GM19099 (cell line): ENCODE results near the gene GGA2.

ENCODE experiments used
- POLR2A ChIP-seq: IDR thresholded peaks from 3 replicates; pipeline ENCODE4 v1.6.1; 2011; ENCODE audit warnings: low read depth; ENCODE audit not compliant: insufficient read length; ENCODE audit errors: extremely low read depth

The GGA2 gene

GRCh38 chr16:23530062-23530461 lies 19.8 kb upstream of the GGA2 start:
- no peak for TF ChIP-seq POLR2A

GRCh38 chr16:23528644-23529310 lies 18.5 kb upstream of the GGA2 start:
- TF ChIP-seq POLR2A, result no peak

GRCh38 chr16:23527961-23528643 lies 17.8 kb upstream of the GGA2 start:
- no peak for TF ChIP-seq POLR2A

GRCh38 chr16:23524886-23525285 lies 14.6 kb upstream of the GGA2 start:
- TF ChIP-seq POLR2A, result no peak

GRCh38 chr16:23523876-23524385 lies 13.6 kb upstream of the GGA2 start:
- TF ChIP-seq POLR2A, result no peak

- TF ChIP-seq POLR2A, result no peak
Measured at GRCh38 chr16:23523321-23523720, 13.0 kb upstream of the GGA2 start.

- TF ChIP-seq POLR2A, result no peak
Measured at GRCh38 chr16:23521965-23522364, 11.7 kb upstream of the GGA2 start.

- TF ChIP-seq POLR2A, result no peak
Measured at GRCh38 chr16:23521037-23521743, 10.9 kb upstream of the GGA2 start.

GRCh38 chr16:23520500-23520899 lies 10.2 kb upstream of the GGA2 start:
- TF ChIP-seq POLR2A, result no peak

- no peak for TF ChIP-seq POLR2A
Measured at GRCh38 chr16:23519282-23519681, 9.0 kb upstream of the GGA2 start.

- TF ChIP-seq POLR2A, result no peak
Measured at GRCh38 chr16:23518435-23518891, 8.2 kb upstream of the GGA2 start.

- TF ChIP-seq POLR2A, result no peak
Measured at GRCh38 chr16:23516366-23517137, 6.3 kb upstream of the GGA2 start.

- TF ChIP-seq POLR2A, result no peak
Measured at GRCh38 chr16:23515881-23516280, 5.6 kb upstream of the GGA2 start.

GRCh38 chr16:23514381-23515152 lies 4.3 kb upstream of the GGA2 start:
- no peak for TF ChIP-seq POLR2A
